Measurements from ENCODE around the gene AK2. TPM values are rescaled to one million over a fixed set of nuclear protein-coding genes. Genes with fewer than 3 reads are reported as not detected.
"Not testable (repeated sequence)": the region's sequence is repeated elsewhere in the genome, so short reads cannot be mapped to it uniquely, and the experiment has no call there.

The AK2 gene
- total RNA-seq, 1 donor from 2014 or later, result 126 TPM

DNA sequence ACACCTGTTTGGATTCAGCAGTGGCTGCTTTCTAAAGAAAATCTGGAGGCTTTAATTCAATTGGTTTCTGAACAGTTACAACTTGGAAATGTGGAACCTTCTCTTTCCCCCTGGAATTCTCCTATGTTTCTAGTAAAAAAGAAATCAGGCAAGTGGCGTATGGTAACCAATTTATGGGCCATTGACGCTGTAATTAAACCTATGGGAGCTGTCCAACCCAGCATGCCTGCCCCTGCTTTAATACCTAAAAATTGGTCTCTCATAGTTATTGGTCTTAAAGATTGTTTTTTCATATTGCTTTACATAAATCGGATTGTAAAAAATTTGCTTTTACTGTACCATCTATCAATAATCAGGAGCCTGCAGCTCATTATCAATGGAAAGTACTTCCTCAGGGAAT is 29.8 kb upstream of the AK2 start:
- H3K27me3 ChIP-seq (ENCODE audit: insufficient read depth, low read length); H3K9me3 ChIP-seq (ENCODE audit: insufficient read depth, low read depth, low read length); H3K9ac ChIP-seq (ENCODE audit: low read length); H3K4me1 Mint-ChIP-seq (ENCODE audit: low read depth, unreplicated experiment); H3K27ac Mint-ChIP-seq (ENCODE audit: unreplicated experiment); H3K27me3 Mint-ChIP-seq (ENCODE audit: low read depth, unreplicated experiment); H3K27ac ChIP-seq (ENCODE audit: low read depth, low read length); H4K20me1 ChIP-seq (ENCODE audit: insufficient read depth, low read length); H3K4me2 ChIP-seq (ENCODE audit: low read length); H3K4me3 ChIP-seq (ENCODE audit: insufficient read depth, low read depth, low read length); H2AFZ ChIP-seq (ENCODE audit: low read depth, low read length); H3K4me3 Mint-ChIP-seq (ENCODE audit: unreplicated experiment); H3K36me3 ChIP-seq (ENCODE audit: insufficient read depth, low read length); DNase-seq (ENCODE audit: low read depth); FAIRE-seq; H3K36me3 Mint-ChIP-seq (ENCODE audit: low read depth, unreplicated experiment); H3K4me1 ChIP-seq (ENCODE audit: insufficient read depth, low read length); H3K79me2 ChIP-seq (ENCODE audit: insufficient read depth, low read length): not testable (repeated sequence)
- H3K9me3 Mint-ChIP-seq (ENCODE audit: unreplicated experiment), result peaks cover 55% of the 10 kb centered on the region

DNA sequence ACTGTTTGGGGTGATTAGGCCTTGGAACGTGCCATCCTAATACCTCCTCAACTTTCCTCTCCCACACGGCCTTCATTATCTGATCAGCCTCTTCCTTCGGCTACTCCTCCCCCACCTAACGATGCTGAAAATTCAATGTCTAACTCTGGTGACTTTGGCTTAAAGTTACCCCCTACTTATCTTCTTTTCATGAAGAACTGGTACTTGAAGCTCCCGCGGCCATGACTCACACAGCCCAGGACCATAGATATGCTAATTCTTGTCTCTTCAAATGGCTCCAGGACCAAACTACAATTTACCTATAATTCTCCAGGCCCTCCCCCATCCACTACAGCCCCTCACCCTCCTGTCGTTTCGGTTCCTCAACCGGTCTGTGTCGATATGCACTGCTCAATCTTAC is 28.6 kb upstream of the AK2 start:
- H3K27me3 ChIP-seq (ENCODE audit: insufficient read depth, low read length), result no peaks in the 10 kb centered on the region
- no peaks in the 10 kb centered on the region for H4K20me1 ChIP-seq (ENCODE audit: insufficient read depth, low read length)
- TF ChIP-seq, protein P1, sequence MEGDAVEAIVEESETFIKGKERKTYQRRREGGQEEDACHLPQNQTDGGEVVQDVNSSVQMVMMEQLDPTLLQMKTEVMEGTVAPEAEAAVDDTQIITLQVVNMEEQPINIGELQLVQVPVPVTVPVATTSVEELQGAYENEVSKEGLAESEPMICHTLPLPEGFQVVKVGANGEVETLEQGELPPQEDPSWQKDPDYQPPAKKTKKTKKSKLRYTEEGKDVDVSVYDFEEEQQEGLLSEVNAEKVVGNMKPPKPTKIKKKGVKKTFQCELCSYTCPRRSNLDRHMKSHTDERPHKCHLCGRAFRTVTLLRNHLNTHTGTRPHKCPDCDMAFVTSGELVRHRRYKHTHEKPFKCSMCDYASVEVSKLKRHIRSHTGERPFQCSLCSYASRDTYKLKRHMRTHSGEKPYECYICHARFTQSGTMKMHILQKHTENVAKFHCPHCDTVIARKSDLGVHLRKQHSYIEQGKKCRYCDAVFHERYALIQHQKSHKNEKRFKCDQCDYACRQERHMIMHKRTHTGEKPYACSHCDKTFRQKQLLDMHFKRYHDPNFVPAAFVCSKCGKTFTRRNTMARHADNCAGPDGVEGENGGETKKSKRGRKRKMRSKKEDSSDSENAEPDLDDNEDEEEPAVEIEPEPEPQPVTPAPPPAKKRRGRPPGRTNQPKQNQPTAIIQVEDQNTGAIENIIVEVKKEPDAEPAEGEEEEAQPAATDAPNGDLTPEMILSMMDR (IDR thresholded peaks at IDR 0.05; ENCODE audit: insufficient read depth, low read depth, low read length), result no peak
- no peak for TF ChIP-seq EZH2 (IDR thresholded peaks at IDR 0.05; ENCODE audit: insufficient read depth, low read length)
- Mint-ChIP-seq H3K27ac (ENCODE audit: unreplicated experiment) (no peak overlapping the region), H3K4me1 (ENCODE audit: low read depth, unreplicated experiment) (peaks cover 9% of the 10 kb centered on the region), H3K9me3 (ENCODE audit: unreplicated experiment) (peaks cover 57% of the 10 kb centered on the region), H3K36me3 (ENCODE audit: low read depth, unreplicated experiment) (peaks cover 13% of the 10 kb centered on the region), H3K4me3 (ENCODE audit: unreplicated experiment) (no peak overlapping the region), H3K27me3 (ENCODE audit: low read depth, unreplicated experiment) (no peaks in the 10 kb centered on the region)
- H3K79me2 ChIP-seq (ENCODE audit: insufficient read depth, low read length), result no peaks in the 10 kb centered on the region
- H3K4me3 ChIP-seq (ENCODE audit: insufficient read depth, low read depth, low read length), result no peak overlapping the region
- FAIRE-seq (no peak), DNase-seq (ENCODE audit: low read depth) (no peak)
- H3K4me1 ChIP-seq (ENCODE audit: insufficient read depth, low read length), result peaks cover 8% of the 10 kb centered on the region
- H3K4me2 ChIP-seq (ENCODE audit: low read length), result no peak overlapping the region
- H3K9ac ChIP-seq (ENCODE audit: low read length), result no peak overlapping the region
- H3K36me3 ChIP-seq (ENCODE audit: insufficient read depth, low read length), result no peaks in the 10 kb centered on the region
- H2AFZ ChIP-seq (ENCODE audit: low read depth, low read length), result no peak overlapping the region
- H3K9me3 ChIP-seq (ENCODE audit: insufficient read depth, low read depth, low read length), result peaks cover 7% of the 10 kb centered on the region
- H3K27ac ChIP-seq (ENCODE audit: low read depth, low read length), result no peak overlapping the region

DNA sequence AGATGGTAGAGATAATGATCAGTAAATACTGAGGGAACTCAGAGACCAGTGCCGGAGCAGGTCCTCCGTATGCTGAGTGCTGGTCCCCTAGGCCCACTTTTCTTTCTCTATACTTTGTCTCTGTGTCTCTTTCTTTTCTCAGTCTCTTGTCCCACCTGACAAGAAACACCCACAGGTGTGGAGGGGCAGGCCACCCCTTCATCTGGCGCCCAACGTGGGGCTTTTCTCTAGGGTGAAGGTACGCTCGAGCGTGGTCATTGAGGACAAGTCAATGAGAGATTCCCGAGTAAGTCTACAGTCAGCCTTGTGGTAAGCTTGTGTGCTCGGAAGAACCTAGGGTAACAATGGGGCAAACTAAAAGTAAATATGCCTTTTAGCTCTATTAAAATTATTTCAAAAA is 27.6 kb upstream of the AK2 start:
- Mint-ChIP-seq H3K4me1 (ENCODE audit: low read depth, unreplicated experiment) (peaks cover 11% of the 10 kb centered on the region), H3K9me3 (ENCODE audit: unreplicated experiment) (peaks cover 54% of the 10 kb centered on the region), H3K36me3 (ENCODE audit: low read depth, unreplicated experiment) (peaks cover 13% of the 10 kb centered on the region)
- not testable (repeated sequence) for H3K27ac Mint-ChIP-seq (ENCODE audit: unreplicated experiment); H3K9me3 ChIP-seq (ENCODE audit: insufficient read depth, low read depth, low read length); H3K79me2 ChIP-seq (ENCODE audit: insufficient read depth, low read length); DNase-seq (ENCODE audit: low read depth); FAIRE-seq; H3K27ac ChIP-seq (ENCODE audit: low read depth, low read length); H3K36me3 ChIP-seq (ENCODE audit: insufficient read depth, low read length); H3K4me2 ChIP-seq (ENCODE audit: low read length); H3K27me3 Mint-ChIP-seq (ENCODE audit: low read depth, unreplicated experiment); H4K20me1 ChIP-seq (ENCODE audit: insufficient read depth, low read length); H2AFZ ChIP-seq (ENCODE audit: low read depth, low read length); H3K27me3 ChIP-seq (ENCODE audit: insufficient read depth, low read length); H3K4me3 ChIP-seq (ENCODE audit: insufficient read depth, low read depth, low read length); H3K9ac ChIP-seq (ENCODE audit: low read length); H3K4me3 Mint-ChIP-seq (ENCODE audit: unreplicated experiment)
- peaks cover 12% of the 10 kb centered on the region for H3K4me1 ChIP-seq (ENCODE audit: insufficient read depth, low read length)

DNA sequence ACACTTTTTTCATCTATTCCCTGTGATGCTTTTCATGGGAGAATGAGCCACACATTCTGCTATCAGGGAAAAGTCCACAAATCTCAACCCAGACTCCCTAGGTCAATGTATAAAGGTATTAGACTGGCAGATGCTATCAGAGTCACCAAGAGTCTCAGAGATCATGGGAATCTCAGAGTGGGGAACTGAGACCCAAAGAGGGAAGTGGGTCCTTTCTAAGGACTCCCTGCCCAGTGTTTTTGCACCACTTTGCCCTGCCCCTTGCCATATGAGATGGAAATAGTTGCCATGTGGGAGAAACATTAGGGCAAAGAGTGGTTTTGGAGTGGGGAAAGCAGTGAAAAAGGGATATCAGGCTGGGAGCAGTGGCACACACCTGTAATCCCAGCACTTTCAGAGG is 25.2 kb upstream of the AK2 start:
- Mint-ChIP-seq H3K4me3 (ENCODE audit: unreplicated experiment) (no peak overlapping the region), H3K4me1 (ENCODE audit: low read depth, unreplicated experiment) (peaks cover 11% of the 10 kb centered on the region), H3K9me3 (ENCODE audit: unreplicated experiment) (peaks cover 49% of the 10 kb centered on the region), H3K27ac (ENCODE audit: unreplicated experiment) (peak overlapping the region; percentile 18), H3K36me3 (ENCODE audit: low read depth, unreplicated experiment) (peaks cover 10% of the 10 kb centered on the region), H3K27me3 (ENCODE audit: low read depth, unreplicated experiment) (no peaks in the 10 kb centered on the region)
- no peak overlapping the region for H3K4me3 ChIP-seq (ENCODE audit: insufficient read depth, low read depth, low read length)
- no peak overlapping the region for H2AFZ ChIP-seq (ENCODE audit: low read depth, low read length)
- no peaks in the 10 kb centered on the region for H4K20me1 ChIP-seq (ENCODE audit: insufficient read depth, low read length)
- DNase-seq (ENCODE audit: low read depth) (no peak), FAIRE-seq (no peak)
- H3K4me1 ChIP-seq (ENCODE audit: insufficient read depth, low read length), result peaks cover 12% of the 10 kb centered on the region
- H3K36me3 ChIP-seq (ENCODE audit: insufficient read depth, low read length), result no peaks in the 10 kb centered on the region
- H3K79me2 ChIP-seq (ENCODE audit: insufficient read depth, low read length), result no peaks in the 10 kb centered on the region
- peaks cover 7% of the 10 kb centered on the region for H3K9me3 ChIP-seq (ENCODE audit: insufficient read depth, low read depth, low read length)
- no peaks in the 10 kb centered on the region for H3K27me3 ChIP-seq (ENCODE audit: insufficient read depth, low read length)
- H3K4me2 ChIP-seq (ENCODE audit: low read length), result no peak overlapping the region
- TF ChIP-seq EZH2 (IDR thresholded peaks at IDR 0.05; ENCODE audit: insufficient read depth, low read length), result no peak
- TF ChIP-seq, protein P1 (IDR thresholded peaks at IDR 0.05; ENCODE audit: insufficient read depth, low read depth, low read length), result no peak
- H3K9ac ChIP-seq (ENCODE audit: low read length), result no peak overlapping the region
- H3K27ac ChIP-seq (ENCODE audit: low read depth, low read length), result no peak overlapping the region

Data from astrocyte (in vitro differentiated cells and primary cell).